ENCODE results near the gene UBE3D.

DNA sequence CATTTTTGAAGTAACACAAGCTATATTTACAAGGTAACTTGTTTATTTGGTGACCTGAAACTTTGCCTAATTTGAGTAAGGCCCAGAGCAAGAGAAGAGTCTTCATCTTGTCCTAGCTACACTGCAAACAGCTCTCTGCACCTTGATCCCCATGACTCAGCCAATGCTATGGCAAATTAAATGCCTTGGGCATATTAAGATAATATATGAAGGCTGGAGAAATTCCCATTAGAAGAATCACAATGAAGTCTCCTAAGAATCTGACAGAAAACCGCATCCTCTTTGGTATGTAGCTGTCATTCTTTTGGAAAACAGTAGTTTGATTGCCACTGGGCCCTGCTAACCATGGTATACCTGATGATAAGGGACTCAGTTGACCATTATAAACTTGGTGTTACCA is 204.5 kb downstream of the UBE3D start:
- TF ChIP-seq CTCF (IDR thresholded peaks at IDR 0.05; ENCODE audit: insufficient read depth, low read length, poor library complexity, severe bottlenecking) (no peak), EZH2phosphoT487 (conservative IDR thresholded peaks at IDR 0.05; ENCODE audit: low read length) (no peak)
